Right kidney (tissue), 9 donors: ENCODE results near the gene SC5D.

Experiments used
- DNase-seq: peaks from one replicate; pipeline ENCODE4 v3.0.0-alpha.2; 2016
- long read RNA-seq, 8 donors: transcript quantifications; one replicate each; lab custom pipeline, GENCODE V29; 2026

SC5D gene
- long read RNA-seq, donor 1, transcript SC5D-201 (5 exons, 2,456 nt): major isoform, 15 of 32 reads
- long read RNA-seq, donor 1, partial matches to known transcripts: 11 of 32 reads
- long read RNA-seq, donor 1, other reads (novel, unspliced or antisense): 0 of 32 reads
- long read RNA-seq, donor 2, transcript SC5D-201 (5 exons, 2,456 nt): major isoform, 14 of 21 reads
- long read RNA-seq, donor 2, partial matches to known transcripts: 6 of 21 reads
- long read RNA-seq, donor 2, other reads (novel, unspliced or antisense): 0 of 21 reads
- long read RNA-seq, donor 3, transcript SC5D-201 (5 exons, 2,456 nt): major isoform, 11 of 19 reads
- long read RNA-seq, donor 3, partial matches to known transcripts: 5 of 19 reads
- long read RNA-seq, donor 3, other reads (novel, unspliced or antisense): 0 of 19 reads
- long read RNA-seq, donor 4, transcript SC5D-201 (5 exons, 2,456 nt): major isoform, 24 of 37 reads
- long read RNA-seq, donor 4, partial matches to known transcripts: 11 of 37 reads
- long read RNA-seq, donor 4, other reads (novel, unspliced or antisense): 0 of 37 reads
- long read RNA-seq, donor 5, transcript SC5D-201 (5 exons, 2,456 nt): major isoform, 17 of 42 reads
- long read RNA-seq, donor 5, partial matches to known transcripts: 22 of 42 reads
- long read RNA-seq, donor 5, other reads (novel, unspliced or antisense): 0 of 42 reads
- long read RNA-seq, donor 6, transcript SC5D-201 (5 exons, 2,456 nt): major isoform, 10 of 32 reads
- long read RNA-seq, donor 6, partial matches to known transcripts: 22 of 32 reads
- long read RNA-seq, donor 6, other reads (novel, unspliced or antisense): 0 of 32 reads
- long read RNA-seq, donor 7, transcript SC5D-201 (5 exons, 2,456 nt): major isoform, 24 of 42 reads
- long read RNA-seq, donor 7, partial matches to known transcripts: 17 of 42 reads
- long read RNA-seq, donor 7, other reads (novel, unspliced or antisense): 0 of 42 reads
- long read RNA-seq, donor 8, transcript SC5D-201 (5 exons, 2,456 nt): major isoform, 16 of 40 reads
- long read RNA-seq, donor 8, partial matches to known transcripts: 20 of 40 reads
- long read RNA-seq, donor 8, other reads (novel, unspliced or antisense): 0 of 40 reads

DNA sequence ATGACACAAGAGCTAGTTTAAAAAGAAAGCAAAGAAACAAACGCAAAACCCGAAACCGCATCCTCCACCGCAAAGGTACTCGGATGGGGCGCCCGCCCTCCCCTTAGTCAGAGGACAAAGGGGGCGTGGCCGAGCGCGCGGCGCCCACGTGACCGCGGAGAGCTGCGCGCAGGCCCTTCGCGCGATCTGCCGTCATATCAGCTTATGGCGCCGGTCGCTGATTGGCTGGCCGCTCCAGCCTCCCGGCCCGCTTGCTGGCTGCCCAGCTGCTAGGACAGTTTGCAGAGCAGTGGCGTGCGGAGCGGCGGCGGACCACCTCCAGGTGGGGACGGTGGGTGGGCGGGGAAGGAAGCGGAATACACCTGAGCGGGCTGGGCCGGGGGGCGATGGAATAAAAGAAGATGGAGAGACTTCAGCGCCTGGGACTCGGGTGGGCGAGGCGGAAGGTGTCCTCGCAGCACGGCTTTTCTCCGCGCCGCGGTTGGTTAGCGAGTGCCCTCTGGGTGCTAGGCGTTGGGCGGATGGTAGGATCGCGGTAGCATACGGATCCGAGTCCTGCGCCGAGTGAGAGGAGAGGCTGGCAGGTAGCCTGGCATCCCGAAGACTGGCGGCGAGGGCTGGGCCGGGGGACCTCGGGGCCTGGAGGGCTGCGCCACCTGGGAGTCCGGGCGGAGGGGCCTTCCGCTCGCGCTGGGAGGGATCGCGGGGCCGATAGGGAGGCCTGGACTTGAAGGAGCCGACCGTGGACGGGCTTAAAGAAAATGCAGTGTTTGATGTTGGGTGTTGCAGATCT lies at the start of gene SC5D:
Gene SC5D (plus strand): TSS at position 277 of the 793 bp plus-strand sequence. CDS start 10,605 bp downstream, outside the sequence.
- peak; percentile 93 for DNase-seq

DNA sequence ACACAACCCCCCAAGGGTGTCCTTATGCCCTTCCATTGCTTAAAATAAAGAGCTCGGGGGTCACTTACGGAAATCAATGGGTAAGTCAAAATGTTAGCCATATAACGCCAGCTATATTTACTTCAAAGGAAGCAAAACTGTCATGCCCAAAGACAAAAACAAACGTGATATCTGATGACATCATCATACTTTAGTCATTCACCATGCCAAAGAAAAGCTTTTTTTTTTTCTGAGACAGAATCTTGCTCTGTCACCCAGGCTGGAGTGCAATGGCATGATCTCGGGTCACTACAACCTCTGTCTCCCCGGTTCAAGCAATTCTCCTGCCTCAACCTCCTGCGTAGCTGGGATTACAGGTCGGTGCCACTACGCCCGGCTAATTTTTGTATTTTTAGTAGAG lies 47.7 kb upstream of the SC5D start:
- DNase-seq: no peak

DNA sequence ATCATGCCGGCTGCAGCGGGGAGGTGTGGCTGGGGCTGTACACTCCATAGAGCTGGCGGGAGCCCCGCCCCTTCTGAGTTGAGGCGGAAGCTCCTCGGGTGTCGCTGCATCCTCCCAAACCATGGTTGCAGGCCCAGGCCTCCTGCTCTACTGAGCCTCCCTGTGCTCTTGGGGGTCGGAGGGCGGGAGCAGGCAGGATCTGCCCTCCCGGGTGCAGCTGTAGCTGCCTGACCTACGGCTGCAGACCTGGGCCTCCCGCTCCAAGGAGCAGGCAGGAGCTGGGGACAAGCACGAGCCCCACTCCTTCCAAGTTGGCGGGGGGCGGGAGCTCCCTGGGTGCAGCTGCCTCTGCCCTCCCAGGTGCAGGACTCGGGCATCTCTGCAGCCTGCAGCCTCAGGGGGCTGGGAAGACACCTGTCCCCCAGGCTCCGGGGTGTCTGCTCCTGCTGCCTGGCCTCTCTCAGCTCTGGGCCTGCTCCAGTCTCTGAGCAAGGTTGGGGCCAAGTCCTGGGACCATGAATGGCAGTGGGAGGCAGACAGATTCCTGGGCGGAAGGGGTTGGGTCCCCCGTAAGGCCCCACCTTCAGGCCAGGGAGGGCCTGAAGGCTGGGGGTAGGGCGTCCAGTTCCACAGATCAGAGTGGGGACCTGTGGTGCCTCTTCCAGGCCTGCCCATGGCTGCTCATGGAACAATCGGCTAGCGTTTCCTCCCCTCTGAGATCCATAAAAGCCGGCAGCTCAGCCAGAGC lies 46.4 kb upstream of the SC5D start:
- DNase-seq: no peak

DNA sequence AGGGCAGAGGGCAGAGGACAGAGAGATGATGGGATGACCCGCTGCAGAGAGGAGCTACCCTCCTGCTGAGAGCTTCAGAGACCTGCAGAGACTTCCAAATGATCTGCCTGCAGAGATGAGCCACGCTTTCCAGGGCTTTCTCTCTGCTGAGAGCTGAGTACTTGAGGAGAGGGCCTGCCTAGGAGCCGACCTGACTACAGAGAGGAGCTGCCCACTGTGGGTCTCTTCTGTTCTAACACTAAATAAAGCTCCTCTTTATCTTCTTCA lies 45.9 kb upstream of the SC5D start:
- DNase-seq: no peak

DNA sequence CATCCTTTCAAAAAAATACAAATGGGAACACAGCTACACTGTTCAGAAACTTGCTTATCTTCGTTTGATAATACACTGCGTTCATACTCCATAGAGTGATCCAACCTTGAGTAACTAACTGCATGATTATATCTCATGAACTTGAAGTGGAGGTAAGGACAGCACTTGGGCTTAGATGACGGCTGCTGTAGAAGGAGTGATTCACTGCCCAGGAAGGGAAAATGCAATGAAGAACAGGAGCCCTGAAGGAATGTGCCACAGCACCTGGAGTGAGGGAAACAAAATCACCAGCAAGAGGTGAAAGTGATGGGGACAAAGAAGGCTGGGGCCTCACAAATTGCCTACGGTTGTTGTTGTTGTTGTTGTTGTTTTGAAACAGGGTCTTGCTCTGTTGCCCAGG lies 44.1 kb upstream of the SC5D start:
- no peak for DNase-seq

- no peak for DNase-seq
Measured at GRCh38 chr11:121249039-121249663, 43.4 kb upstream of the SC5D start.

- no peak for DNase-seq
Measured at GRCh38 chr11:121250843-121251242, 41.7 kb upstream of the SC5D start.

DNA sequence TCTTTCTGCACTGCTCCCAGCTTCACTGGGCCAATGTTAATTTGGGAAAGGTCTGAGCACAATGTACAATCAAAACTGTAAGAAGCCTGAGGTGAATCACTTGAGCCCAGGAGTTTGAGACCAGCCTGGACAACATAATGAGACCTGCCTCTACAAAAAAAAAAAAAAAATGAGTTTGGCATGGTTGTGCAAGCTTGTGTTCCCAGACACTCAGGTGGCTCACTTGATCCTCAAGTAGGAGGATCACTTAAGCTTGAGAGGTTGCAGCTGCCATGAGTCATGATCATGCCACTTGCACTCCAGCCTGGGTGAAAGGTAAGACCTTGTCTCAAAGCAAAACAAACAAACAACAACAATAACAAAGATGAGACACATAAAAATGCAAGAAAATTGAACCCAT lies 38.6 kb upstream of the SC5D start:
- no peak for DNase-seq

- no peak for DNase-seq
Measured at GRCh38 chr11:121254756-121255155, 37.8 kb upstream of the SC5D start.

DNA sequence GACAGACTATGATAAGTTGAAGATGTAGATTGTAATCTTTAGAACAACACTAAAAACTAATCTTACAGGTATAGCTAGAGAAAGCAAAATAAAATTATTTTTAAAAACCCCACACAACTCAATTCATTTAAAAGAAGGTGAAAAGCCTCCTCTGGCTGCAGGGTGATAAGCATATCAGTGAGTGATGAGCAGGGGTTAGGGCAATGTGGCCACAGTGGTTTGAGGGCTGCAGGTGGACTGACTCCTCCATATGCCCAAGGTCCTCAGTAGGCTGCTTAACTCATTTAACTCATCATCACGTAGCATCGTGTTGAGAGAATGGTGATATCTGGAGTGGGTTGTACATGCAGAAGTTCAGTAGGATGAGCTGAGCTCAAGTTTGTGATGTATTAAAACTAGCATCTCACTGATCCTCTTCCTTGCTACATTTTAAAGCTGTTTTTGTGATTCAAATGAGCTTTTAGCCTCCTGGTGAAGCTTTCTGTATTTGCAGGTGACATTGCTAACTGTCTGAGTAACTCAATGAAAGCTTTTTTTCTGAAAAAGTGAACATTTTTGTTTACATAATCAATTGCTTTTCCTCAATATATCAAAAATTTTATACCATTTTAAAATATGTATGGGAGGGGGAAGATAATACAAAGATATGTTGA lies 37.0 kb upstream of the SC5D start:
- no peak for DNase-seq

GRCh38 chr11:121257289-121257688 lies 35.3 kb upstream of the SC5D start:
- no peak for DNase-seq

GRCh38 chr11:121257976-121258375 lies 34.6 kb upstream of the SC5D start:
- no peak for DNase-seq

DNA sequence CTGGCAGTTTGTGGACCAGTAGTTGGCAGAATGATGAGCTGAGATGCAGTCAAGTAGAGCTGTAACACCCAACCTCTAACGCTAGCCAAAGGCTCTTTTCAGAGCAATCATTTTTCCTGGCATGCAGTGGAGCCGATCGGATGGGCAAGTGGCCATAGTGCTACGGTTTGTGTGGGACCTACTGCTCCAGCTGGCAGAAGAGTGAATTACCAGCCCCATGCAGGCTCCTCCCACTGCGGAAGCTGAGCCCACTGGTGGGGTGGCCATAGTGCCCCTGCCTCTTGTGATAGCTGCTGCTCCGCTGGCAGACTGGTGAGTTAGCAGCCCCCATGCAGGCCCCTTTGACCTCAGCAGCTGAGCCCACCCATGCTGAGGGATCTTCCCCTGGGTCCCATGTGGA lies 27.0 kb upstream of the SC5D start:
- DNase-seq: no peak

DNA sequence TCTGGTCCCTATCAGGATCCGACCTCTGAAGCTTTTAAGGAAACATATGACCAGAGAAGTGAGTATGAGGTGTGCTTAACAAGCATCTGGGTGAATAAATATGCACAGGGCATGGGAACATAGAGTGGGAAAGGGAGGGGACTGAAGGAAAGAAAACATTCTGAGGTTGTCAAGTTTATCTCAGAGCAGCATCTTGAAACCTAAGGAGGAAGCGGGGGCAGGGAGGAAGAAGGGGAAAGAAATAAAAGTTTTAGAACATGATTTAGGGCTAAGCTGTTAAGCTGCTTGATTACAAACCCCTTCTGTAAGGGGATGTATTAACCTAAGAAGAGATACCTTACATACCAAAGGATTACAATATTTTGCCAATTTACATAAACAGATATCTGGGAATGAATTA lies 24.0 kb upstream of the SC5D start:
- DNase-seq: no peak

DNA sequence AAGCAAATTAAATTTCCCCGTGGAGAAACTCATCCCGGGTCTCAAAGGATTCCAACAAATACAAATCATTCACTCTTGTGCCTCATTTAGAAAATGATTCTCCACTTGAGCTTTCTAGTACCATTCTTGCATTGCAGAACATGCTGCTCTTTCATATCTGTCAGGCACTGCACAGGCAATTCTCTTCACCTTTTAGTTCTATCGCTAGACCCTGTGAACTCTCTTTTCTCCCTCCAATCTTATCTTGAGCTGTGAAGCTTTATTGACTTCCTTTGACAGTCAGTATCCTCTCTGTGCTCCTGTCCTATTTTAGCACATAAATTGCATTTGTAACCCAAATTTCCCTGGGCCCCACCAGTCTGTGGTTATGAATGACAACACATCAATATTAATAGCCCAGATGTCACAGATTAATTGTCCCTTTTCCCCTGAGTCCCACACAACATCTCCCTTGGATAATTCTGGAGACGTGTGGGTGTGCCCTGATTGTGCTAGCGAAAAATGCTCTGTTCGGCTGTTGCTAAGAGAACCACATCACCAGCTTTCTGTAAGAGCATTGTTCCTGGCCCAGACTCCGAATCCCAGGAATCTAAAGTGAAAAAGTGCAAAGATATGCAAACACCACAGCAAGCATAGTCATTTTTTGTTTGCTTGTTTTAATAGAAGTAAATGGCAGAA lies 22.4 kb upstream of the SC5D start:
- DNase-seq: no peak

DNA sequence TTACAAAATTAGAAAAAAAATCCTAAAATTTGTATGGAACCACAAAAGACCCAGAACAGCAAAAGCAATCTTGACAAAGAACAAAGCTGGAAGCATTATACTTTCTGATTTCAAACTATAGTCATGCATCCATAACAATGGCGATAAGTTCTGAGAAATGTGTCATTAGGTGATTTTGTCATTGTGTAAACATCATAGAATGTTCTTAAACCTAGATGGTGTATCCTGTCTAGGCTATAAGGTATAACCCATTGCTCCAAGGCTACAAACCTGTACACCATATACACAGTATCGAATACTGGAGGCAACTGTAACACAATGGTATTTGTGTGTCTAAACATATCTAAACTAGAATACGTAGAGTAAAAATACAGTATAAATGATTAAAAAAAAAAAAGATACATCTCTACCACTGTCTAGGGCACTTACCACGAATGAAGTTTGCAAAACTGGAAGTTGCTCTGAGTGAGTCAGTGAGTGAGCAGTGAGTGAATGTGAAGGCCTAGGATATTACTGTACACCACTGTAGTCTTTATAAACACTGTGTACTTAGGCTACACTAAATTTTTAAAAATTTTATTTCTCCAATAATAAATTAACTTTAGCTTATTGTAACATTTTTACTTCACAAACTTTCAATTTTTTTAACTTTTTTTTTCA lies 18.1 kb upstream of the SC5D start:
- no peak for DNase-seq

GRCh38 chr11:121281698-121282097 lies 10.9 kb upstream of the SC5D start:
- DNase-seq: no peak

- DNase-seq: no peak
Measured at GRCh38 chr11:121282386-121282785, 10.2 kb upstream of the SC5D start.

GRCh38 chr11:121282886-121283502 lies 9.6 kb upstream of the SC5D start:
- DNase-seq: no peak
